ENCODE data around the gene ATOH8.
A peak's percentile ranks its signal among the peaks of the same experiment; 100 is the strongest.

DNA sequence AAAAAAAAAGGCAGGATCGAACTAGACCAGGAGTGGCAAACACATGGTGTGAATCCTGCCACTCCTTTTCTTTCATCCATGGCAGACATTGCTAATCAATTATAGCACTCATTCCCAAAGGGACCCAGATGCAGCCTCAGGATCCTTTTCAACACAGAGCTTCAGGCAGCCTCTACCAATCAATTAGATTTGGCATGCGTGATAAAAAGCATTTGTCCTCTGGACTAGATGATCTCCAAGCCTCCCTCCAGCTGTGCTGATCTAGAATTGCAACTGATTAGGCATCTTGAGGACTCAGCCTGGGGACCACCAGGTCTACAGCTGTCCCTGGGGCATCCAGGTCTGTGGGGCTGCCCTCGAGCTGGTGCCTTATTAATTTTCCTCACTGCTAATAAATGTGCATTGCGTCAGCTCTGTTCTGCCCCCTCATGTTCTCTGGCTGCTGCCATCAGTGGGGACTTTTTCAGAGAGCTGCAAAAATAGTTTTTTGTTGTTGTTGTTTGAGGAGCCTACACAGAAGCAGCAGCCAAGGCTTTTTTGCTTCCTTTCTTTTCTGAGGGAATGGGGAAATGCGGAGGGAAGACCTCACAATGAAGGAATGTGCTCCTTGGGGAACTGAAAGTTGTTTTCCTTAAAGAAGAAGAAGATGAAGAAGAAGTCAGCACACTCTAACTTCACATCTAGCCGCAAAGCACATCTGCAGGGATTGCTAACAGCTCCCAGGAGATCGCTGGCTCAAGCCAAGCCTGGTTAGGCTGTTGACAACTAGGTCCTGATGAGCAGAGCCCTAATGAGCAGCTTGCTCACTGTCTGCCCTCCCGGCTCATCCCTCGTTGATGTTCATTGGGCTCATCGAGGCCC lies 8.8 kb upstream of the ATOH8 start:
- TF ChIP-seq EZH2phosphoT487 (IDR thresholded peaks at IDR 0.05; ENCODE audit: insufficient read depth, low read depth), result peak; percentile 95
- TF ChIP-seq EZH2 (IDR thresholded peaks at IDR 0.05; ENCODE audit: insufficient read depth, poor library complexity, severe bottlenecking), result no peak

All from GM23248 (cell line).